ENCODE measurements around the gene CFAP99. TPM values are rescaled to one million over a fixed set of nuclear protein-coding genes. Genes with fewer than 3 reads are reported as not detected.

The CFAP99 gene
- total RNA-seq, 4 donors from 2014 or later = not detected

DNA sequence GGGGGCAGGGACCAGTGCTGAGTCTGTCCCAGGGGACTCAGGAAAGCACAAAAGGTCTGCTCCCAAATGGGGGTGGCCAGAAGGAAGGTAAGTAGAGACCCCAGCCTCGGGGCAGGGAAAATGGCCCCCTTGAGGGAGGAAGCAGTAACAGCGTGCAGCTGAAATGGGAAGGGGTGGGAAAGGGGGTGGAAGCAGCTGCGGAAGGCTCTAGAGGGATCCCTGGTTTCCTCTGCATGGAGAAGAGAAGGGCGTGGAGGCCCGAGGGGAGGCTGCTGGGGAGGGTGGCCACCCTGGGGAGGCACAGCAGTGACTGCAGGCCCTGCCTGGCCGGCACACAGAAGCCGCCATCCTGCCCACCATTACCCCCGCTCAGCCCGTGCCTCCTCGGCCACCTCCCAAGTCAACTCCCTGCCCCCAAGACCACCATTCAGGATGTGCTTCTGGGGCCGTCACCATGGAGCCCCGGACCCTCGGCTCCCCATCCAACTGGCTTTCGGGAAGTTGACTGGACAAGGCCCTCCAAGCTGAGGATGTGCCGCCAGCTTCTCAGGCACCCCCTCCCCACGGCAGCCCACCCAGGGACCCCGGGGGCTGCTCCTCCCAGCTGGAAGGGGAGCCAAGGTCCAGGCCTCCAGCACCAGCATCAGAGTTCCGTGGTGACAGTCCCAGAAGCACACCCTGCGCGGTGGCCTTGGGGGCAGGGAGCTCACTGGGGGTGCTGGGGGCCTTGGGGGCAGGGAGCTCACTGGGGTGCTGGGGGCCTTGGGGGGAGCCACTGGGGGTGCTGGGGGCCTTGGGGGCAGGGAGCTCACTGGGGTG lies 23.6 kb downstream of the CFAP99 start:
- no peak for TF ChIP-seq POLR2A (IDR thresholded peaks at IDR 0.05)
- TF ChIP-seq, protein P1, sequence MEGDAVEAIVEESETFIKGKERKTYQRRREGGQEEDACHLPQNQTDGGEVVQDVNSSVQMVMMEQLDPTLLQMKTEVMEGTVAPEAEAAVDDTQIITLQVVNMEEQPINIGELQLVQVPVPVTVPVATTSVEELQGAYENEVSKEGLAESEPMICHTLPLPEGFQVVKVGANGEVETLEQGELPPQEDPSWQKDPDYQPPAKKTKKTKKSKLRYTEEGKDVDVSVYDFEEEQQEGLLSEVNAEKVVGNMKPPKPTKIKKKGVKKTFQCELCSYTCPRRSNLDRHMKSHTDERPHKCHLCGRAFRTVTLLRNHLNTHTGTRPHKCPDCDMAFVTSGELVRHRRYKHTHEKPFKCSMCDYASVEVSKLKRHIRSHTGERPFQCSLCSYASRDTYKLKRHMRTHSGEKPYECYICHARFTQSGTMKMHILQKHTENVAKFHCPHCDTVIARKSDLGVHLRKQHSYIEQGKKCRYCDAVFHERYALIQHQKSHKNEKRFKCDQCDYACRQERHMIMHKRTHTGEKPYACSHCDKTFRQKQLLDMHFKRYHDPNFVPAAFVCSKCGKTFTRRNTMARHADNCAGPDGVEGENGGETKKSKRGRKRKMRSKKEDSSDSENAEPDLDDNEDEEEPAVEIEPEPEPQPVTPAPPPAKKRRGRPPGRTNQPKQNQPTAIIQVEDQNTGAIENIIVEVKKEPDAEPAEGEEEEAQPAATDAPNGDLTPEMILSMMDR (IDR thresholded peaks at IDR 0.05) = no peak
- WGBS, 2 donors = 67 to 69% methylated on average over 14 to 20 of the region's 20 CpGs
- DNase-seq (ENCODE audit: low spot score in 2 of 2) = no peak
- no peak overlapping the region for H3K4me3 ChIP-seq (ENCODE audit: low read depth, poor library complexity, severe bottlenecking)
- intact Hi-C loops (cut with DNase I; ENCODE audit: low total_unique reads) = no loop called here

DNA sequence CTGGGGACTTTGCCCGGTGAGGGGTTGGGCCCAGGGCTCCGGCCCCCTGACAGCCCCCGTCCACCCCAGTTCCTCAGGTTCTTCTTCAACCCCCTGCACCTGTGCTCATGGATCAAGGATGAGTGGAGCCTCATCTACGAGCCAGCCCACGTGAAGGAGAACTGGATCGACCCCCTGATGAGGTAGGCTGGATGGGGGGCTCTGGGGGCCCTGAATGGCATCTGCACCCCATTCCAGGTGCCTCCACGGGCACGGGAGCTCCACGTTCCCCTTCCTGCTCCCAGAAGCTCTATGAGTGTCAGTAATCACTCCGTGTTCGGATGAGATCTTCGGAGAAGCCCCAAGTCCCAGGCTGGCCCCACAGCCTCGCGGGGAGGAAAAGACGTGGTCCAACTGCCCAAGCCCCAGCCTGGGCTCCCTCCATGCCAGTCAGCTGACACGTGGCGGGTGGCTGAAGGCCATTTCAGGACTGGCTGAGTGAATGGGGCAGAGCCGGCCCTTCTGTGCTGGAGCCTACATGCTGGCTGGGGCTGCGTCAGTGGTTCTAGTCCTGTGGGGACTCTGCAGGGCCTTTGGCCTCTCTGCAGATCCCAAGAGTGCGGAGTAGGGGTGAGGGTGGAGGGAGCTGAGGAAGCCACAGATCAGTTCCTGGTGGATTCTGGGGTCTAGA lies 24.4 kb downstream of the CFAP99 start:
- 82 to 90% methylated on average over 20 of the region's 20 CpGs for WGBS, 2 donors
- no peak for DNase-seq (ENCODE audit: low spot score in 2 of 2)

DNA sequence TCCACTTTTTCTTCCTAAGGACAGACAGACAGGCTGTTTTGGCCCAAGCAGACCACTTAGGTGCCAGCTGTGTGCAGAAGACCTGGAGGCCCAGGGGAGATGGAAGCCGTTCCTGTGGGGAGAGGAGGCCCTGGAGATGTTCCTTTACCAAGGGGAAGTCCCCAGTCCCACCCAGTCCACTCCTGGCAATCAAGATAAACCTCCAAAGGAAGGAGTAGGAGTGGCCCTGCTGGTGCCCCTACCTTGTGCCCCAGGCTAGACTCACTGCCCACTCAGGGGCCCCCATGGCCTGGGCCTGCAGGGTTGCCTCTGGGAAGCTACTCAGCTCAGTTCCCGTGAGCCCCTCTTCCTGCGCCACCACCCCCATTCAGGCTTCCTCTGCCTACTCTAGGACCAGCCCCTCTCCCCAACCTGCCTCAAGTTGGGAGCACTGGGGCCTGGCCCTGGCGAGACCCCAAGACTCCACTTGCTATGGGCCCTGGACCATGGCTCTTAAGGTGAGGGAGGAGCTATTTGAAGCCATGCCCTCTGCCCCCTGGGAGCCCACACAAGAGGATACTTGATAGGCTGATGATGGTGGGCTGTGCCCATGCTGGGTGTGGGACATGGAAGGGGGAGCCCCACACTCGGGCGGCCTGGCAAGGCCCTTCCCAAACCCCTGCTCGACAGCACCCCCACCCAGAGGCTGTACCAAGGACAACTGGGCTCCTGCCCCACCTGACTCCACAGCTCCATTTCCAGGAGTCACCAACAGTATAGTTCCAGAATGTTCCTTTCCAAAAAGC lies 25.4 kb downstream of the CFAP99 start:
- intact Hi-C loops (cut with DNase I; ENCODE audit: low total_unique reads) = no loop called here
- TF ChIP-seq, protein P1 (IDR thresholded peaks at IDR 0.05) = no peak
- no peak for TF ChIP-seq POLR2A (IDR thresholded peaks at IDR 0.05)

More for the DNA sequence above, 24.4 kb downstream of the CFAP99 start:
- intact Hi-C loops (cut with DNase I; ENCODE audit: low total_unique reads) = no loop called here
- no peak overlapping the region for H3K4me3 ChIP-seq (ENCODE audit: low read depth, poor library complexity, severe bottlenecking)
- TF ChIP-seq, protein P1 (IDR thresholded peaks at IDR 0.05) = no peak
- TF ChIP-seq POLR2A (IDR thresholded peaks at IDR 0.05) = no peak

DNA sequence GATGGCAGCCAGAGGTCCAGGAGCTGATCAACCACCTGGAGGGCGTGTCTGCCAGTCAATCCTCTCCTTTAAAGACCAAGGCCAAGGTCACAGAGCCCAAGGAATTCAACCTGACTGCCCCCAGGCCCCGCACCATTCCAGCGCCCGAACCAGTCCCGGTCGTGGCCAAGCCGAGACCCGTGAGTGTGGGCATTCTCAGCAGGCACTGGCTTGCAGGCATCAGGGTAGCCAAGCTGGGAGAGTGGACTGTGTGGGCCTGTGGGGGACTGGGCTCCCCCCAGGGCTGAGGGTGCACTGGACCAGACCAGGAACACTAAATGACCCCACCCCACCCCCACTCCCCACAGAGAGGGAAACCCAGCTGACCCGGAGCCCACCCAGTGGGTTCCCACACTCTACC lies 26.4 kb downstream of the CFAP99 start:
- DNase-seq (ENCODE audit: low spot score in 2 of 2) = no peak
- H3K4me3 ChIP-seq (ENCODE audit: low read depth, poor library complexity, severe bottlenecking) = no peak overlapping the region
- WGBS, 2 donors = 97 to 100% methylated on average over 2 to 9 of the region's 9 CpGs
- no peak for TF ChIP-seq POLR2A (IDR thresholded peaks at IDR 0.05)
- TF ChIP-seq, protein P1 (IDR thresholded peaks at IDR 0.05) = no peak
- intact Hi-C loops (cut with DNase I; ENCODE audit: low total_unique reads) = no loop called here

More for the DNA sequence above, 25.4 kb downstream of the CFAP99 start:
- WGBS, 2 donors = 86 to 88% methylated on average over 6 to 7 of the region's 7 CpGs
- H3K4me3 ChIP-seq (ENCODE audit: low read depth, poor library complexity, severe bottlenecking) = no peak overlapping the region
- DNase-seq (ENCODE audit: low spot score in 2 of 2) = no peak

- TF ChIP-seq POLR2A (IDR thresholded peaks at IDR 0.05) = no peak
- TF ChIP-seq, protein P1 (IDR thresholded peaks at IDR 0.05) = no peak
- intact Hi-C loops (cut with DNase I; ENCODE audit: low total_unique reads) = no loop called here
- DNase-seq (ENCODE audit: low spot score in 2 of 2) = no peak
- 90 to 91% methylated on average over 6 of the region's 6 CpGs for WGBS, 2 donors
- no peak overlapping the region for H3K4me3 ChIP-seq (ENCODE audit: low read depth, poor library complexity, severe bottlenecking)
These were observed 26.8 kb downstream of the CFAP99 start for GRCh38 chr4:2445571-2445970.
